IMR-90 (cell line): ENCODE data around the gene SCFD1. TPM values are rescaled to one million over a fixed set of nuclear protein-coding genes. Genes with fewer than 3 reads are reported as not detected.
A peak's percentile ranks its signal among the peaks of the same experiment; 100 is the strongest.

Source experiments
- ATAC-seq: fragments of 200-7000 bp; cut with Tn5 transposase; 2 replicates; pipeline ENCODE4 v1.9.1; 2020; ENCODE audit warnings: low read depth, mild to moderate bottlenecking, moderate library complexity
- BruUV-seq: library from RNA; stranded (reverse); fragments of 400-500 nt; replicated peaks from 2 replicates; lab custom pipeline; 2021; lab: Mats Ljungman, UMichigan
- CTCF ChIA-PET: fragments of 300-600 bp; formaldehyde crosslinking; extraction: SDS; loops from one replicate; lab custom pipeline; 2021; ENCODE audit warnings: antibody characterized with exemption; lab: Yijun Ruan, JAX
- POLR2A ChIA-PET: fragments of 300-600 bp; sonication (Branson Sonifier 250); formaldehyde crosslinking; loops from one replicate; lab custom pipeline; 2022; ENCODE audit warnings: antibody characterized with exemption; ENCODE audit not compliant: unreplicated experiment; lab: Charles Lee
- DNase-seq: peaks from one replicate; pipeline ENCODE4 v3.0.0; 2013
- H2AFZ ChIP-seq: replicated peaks from 2 replicates; pipeline ENCODE3; 2013; ENCODE audit warnings: low read length, mild to moderate bottlenecking; ENCODE audit not compliant: poor library complexity
- H2AK5ac ChIP-seq: 2 replicates; pipeline ENCODE4 v1.6.1; 2013; ENCODE audit warnings: low read depth, low read length, inconsistent platforms
- H2AK9ac ChIP-seq: replicated peaks from 2 replicates; pipeline ENCODE3; 2013; ENCODE audit warnings: mild to moderate bottlenecking, low read depth, low read length, moderate library complexity; ENCODE audit not compliant: poor library complexity
- H2BK120ac ChIP-seq: 2 replicates; pipeline ENCODE4 v1.6.1; 2013; ENCODE audit warnings: low read depth, low read length, inconsistent platforms
- H2BK15ac ChIP-seq: 3 replicates; pipeline ENCODE4 v1.6.1; 2013; ENCODE audit warnings: low read depth, low read length, inconsistent platforms
- H2BK20ac ChIP-seq: 2 replicates; pipeline ENCODE4 v1.6.1; 2013; ENCODE audit warnings: low read depth, mild to moderate bottlenecking, inconsistent platforms, low read length, moderate library complexity
- H2BK5ac ChIP-seq: 2 replicates; pipeline ENCODE4 v1.6.1; 2013; ENCODE audit warnings: mild to moderate bottlenecking, low read depth, low read length, inconsistent platforms; ENCODE audit not compliant: poor library complexity, severe bottlenecking
- H3K14ac ChIP-seq: replicated peaks from 2 replicates; pipeline ENCODE4 v1.6.1; 2013; ENCODE audit warnings: low read depth, low read length, inconsistent platforms
- H3K18ac ChIP-seq: 2 replicates; pipeline ENCODE4 v1.6.1; 2013; ENCODE audit warnings: low read depth, low read length, control low read depth
- H3K23ac ChIP-seq: 2 replicates; pipeline ENCODE4 v1.6.1; 2013; ENCODE audit warnings: low read depth, low read length, inconsistent platforms
- H3K27ac ChIP-seq: 2 replicates; pipeline ENCODE4 v1.5.1; 2013; ENCODE audit warnings: mild to moderate bottlenecking, control low read depth, low read length; ENCODE audit not compliant: insufficient read depth
- H3K27me3 ChIP-seq: 2 replicates; pipeline ENCODE4 v1.6.1; 2013; ENCODE audit warnings: low read length; ENCODE audit not compliant: control insufficient read depth, insufficient read depth
- H3K36me3 ChIP-seq: 2 replicates; pipeline ENCODE4 v1.6.1; 2013; ENCODE audit warnings: low read length, mixed read lengths; ENCODE audit not compliant: control insufficient read depth, insufficient read depth
- H3K4ac ChIP-seq: 2 replicates; pipeline ENCODE4 v1.6.1; 2013; ENCODE audit warnings: low read depth, low read length, inconsistent platforms
- H3K4me1 ChIP-seq: 2 replicates; pipeline ENCODE4 v1.6.1; 2013; ENCODE audit warnings: low read length, mixed read lengths; ENCODE audit not compliant: control insufficient read depth, insufficient read depth
- H3K4me2 ChIP-seq: 2 replicates; pipeline ENCODE4 v1.6.1; 2013; ENCODE audit warnings: low read depth, mild to moderate bottlenecking, control low read depth, low read length, moderate library complexity
- H3K4me3 ChIP-seq: 2 replicates; pipeline ENCODE4 v1.5.1; 2013; ENCODE audit warnings: low read depth, mild to moderate bottlenecking, control low read depth, low read length, moderate library complexity; ENCODE audit not compliant: insufficient read depth
- H3K56ac ChIP-seq: 2 replicates; pipeline ENCODE4 v1.6.1; 2013; ENCODE audit warnings: low read length, inconsistent platforms; ENCODE audit not compliant: insufficient read depth; ENCODE audit errors: extremely low read depth
- H3K79me1 ChIP-seq, 2 experiments: 2 replicates each; pipeline ENCODE4 v1.6.1; 2013; ENCODE audit warnings: low read length in 2 of 2, inconsistent platforms in 1 of 2, low read depth in 1 of 2
- H3K9ac ChIP-seq: 2 replicates; pipeline ENCODE4 v1.6.1; 2013; ENCODE audit warnings: low read depth, low read length, control low read depth
- H3K9me1 ChIP-seq: 2 replicates; pipeline ENCODE4 v1.6.1; 2013; ENCODE audit warnings: low read length, inconsistent platforms; ENCODE audit not compliant: insufficient read depth
- H3K9me3 ChIP-seq: 2 replicates; pipeline ENCODE4 v1.6.1; 2013; ENCODE audit warnings: low read length; ENCODE audit not compliant: control insufficient read depth, insufficient read depth
- H4K20me1 ChIP-seq: 2 replicates; pipeline ENCODE4 v1.6.1; 2013; ENCODE audit warnings: low read length, inconsistent platforms; ENCODE audit not compliant: insufficient read depth
- H4K5ac ChIP-seq: 2 replicates; pipeline ENCODE4 v1.6.1; 2013; ENCODE audit warnings: mild to moderate bottlenecking, low read depth, low read length, control low read depth
- H4K8ac ChIP-seq, 2 experiments: 2 replicates each; pipeline ENCODE4 v1.6.1; 2013; ENCODE audit warnings: low read depth in 2 of 2, low read length in 2 of 2, control low read depth in 1 of 2, inconsistent platforms in 1 of 2
- H4K91ac ChIP-seq: 2 replicates; pipeline ENCODE4 v1.6.1; 2013; ENCODE audit warnings: low read depth, low read length, inconsistent platforms; ENCODE audit not compliant: insufficient read depth
- BHLHE40 ChIP-seq: fragments of 150-350 bp; IDR thresholded peaks from 2 replicates; pipeline ENCODE4 v1.6.1; 2016; ENCODE audit warnings: mild to moderate bottlenecking, low read depth, low read length
- CEBPB ChIP-seq: IDR thresholded peaks from 2 replicates; pipeline ENCODE4 v1.6.1; 2012; ENCODE audit warnings: low read depth, low read length, improper control_type of control experiment
- CHD1 ChIP-seq: IDR thresholded peaks from 2 replicates; pipeline ENCODE4 v1.6.1; 2012; ENCODE audit warnings: low read depth, low read length, improper control_type of control experiment
- FOS ChIP-seq: fragments of 150-350 bp; IDR thresholded peaks from 2 replicates; pipeline ENCODE4 v1.6.1; 2016; ENCODE audit warnings: low read depth, low read length
- RAD21 ChIP-seq: IDR thresholded peaks from 2 replicates; pipeline ENCODE4 v1.6.1; 2012; ENCODE audit warnings: low read length, improper control_type of control experiment
- SMC3 ChIP-seq: fragments of 150-350 bp; IDR thresholded peaks from 2 replicates; pipeline ENCODE4 v1.6.1; 2016; ENCODE audit warnings: low read depth, mild to moderate bottlenecking, antibody characterized with exemption, low read length, moderate library complexity
- WGBS, 2 experiments: methylation state at CpG; one replicate each; pipeline versions ENCODE4 v1.1.5 to v1.1.7; 2013; ENCODE audit warnings: missing lambda C conversion rate in 2 of 2; ENCODE audit not compliant: insufficient read length in 1 of 2; ENCODE audit errors: extremely low coverage in 2 of 2; 5-methylcytosine and 5-hydroxymethylcytosine counted together
- dilution Hi-C: fragments of 300-500 bp; cut with HindIII; formaldehyde crosslinking; loops from one replicate; pipeline ENCODE4 v1.14.3; 2018; ENCODE audit warnings: low sequenced_read_pairs; ENCODE audit not compliant: unreplicated experiment
- in situ Hi-C: fragments of 300-500 bp; cut with MboI; formaldehyde crosslinking; loops from 3 replicates; pipeline ENCODE4 v1.14.3; 2019; ENCODE audit warnings: low sequenced_read_pairs, inconsistent platforms, mixed read lengths
- intact Hi-C: fragments of 100-400 bp; cut with micrococcal nuclease; formaldehyde crosslinking; loops from 2 replicates; pipeline ENCODE4 v1.10.0; 2022
- polyA plus RNA-seq, 3 experiments: library from polyadenylated mRNA; depleted of rRNA; stranded (reverse); fragments of >200 nt; gene quantifications; 2 replicates each; pipeline ENCODE4 v1.2.3, GENCODE V29; 2012; ENCODE audit warnings: low replicate concordance in 1 of 3
- total RNA-seq: library from RNA; depleted of rRNA; stranded (reverse); fragments of >200 nt; gene quantifications from 2 replicates; pipeline ENCODE4 v1.2.3, GENCODE V29; 2012
- TF ChIP-seq, protein P1 (sequence below): conservative IDR thresholded peaks from 2 replicates; pipeline ENCODE4 v1.5.1; 2012; ENCODE audit warnings: mild to moderate bottlenecking, low read depth, low read length, improper control_type of control experiment

Gene SCFD1
- total and polyA plus RNA-seq, 2 of the 4 experiments (the other 2 are of a cell fraction) = 51.4 to 74.0 TPM

DNA sequence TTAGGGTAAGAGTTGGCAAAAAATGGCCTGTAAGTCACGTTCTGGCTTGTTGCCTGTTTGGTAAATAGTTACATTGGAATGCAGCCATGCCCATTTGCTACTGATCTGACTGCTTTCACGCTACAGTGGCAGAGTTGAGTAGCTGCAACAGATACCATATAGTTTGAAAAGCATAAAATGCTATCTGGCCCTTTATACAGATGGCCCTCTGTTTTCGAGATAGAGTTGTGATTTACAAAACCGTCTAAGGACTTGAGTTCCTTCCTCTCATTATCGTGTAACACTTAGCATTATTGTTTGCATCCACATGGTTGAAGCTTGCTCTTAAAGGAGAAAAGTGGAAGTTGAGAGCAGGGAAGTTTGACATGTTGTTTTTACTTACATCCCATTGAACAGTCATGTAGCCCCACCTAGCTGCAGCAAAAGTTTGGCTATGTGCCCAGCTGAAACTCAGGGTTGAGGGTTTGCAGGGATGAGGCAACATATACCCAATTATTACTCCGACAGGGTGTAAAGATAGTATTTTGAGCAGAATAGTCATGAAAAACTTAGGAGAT, 11.3 kb upstream of the SCFD1 start:
- 0 out of 2 replicates have a peak overlapping the region, but pooled peaks have one; percentile 38 for H3K14ac ChIP-seq
- H3K4me3 ChIP-seq = no peak overlapping the region
- TF ChIP-seq SMC3 (peak; percentile 34; the same call in 1 of the 2 replicates), BHLHE40 (peak; percentile 71; the same call in 1 of the 2 replicates), FOS (no peak), RAD21 (peak; percentile 66), CHD1 (no peak), CEBPB (peak; percentile 63; the same call in 1 of the 2 replicates)
- TF ChIP-seq, protein P1, sequence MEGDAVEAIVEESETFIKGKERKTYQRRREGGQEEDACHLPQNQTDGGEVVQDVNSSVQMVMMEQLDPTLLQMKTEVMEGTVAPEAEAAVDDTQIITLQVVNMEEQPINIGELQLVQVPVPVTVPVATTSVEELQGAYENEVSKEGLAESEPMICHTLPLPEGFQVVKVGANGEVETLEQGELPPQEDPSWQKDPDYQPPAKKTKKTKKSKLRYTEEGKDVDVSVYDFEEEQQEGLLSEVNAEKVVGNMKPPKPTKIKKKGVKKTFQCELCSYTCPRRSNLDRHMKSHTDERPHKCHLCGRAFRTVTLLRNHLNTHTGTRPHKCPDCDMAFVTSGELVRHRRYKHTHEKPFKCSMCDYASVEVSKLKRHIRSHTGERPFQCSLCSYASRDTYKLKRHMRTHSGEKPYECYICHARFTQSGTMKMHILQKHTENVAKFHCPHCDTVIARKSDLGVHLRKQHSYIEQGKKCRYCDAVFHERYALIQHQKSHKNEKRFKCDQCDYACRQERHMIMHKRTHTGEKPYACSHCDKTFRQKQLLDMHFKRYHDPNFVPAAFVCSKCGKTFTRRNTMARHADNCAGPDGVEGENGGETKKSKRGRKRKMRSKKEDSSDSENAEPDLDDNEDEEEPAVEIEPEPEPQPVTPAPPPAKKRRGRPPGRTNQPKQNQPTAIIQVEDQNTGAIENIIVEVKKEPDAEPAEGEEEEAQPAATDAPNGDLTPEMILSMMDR = peak; percentile 53
- no peak overlapping the region for H3K4ac ChIP-seq
- dilution Hi-C loops = no loop called here
- H3K56ac ChIP-seq = no peak overlapping the region
- H2AFZ ChIP-seq = no peak overlapping the region
- no peak overlapping the region for H4K91ac ChIP-seq
- H3K9me1 ChIP-seq = peaks cover 8% of the 10 kb centered on the region
- CTCF ChIA-PET = interaction anchor here (0.6 to 1.2 kb wide), 4 partner anchors 9 to 239 kb away, joined by 3 read pairs; no protein-coding TSS in a partner anchor
- no peak overlapping the region for H3K9ac ChIP-seq
- WGBS, 2 experiments = 0% methylated on average over 1 of the region's 6 CpGs; no CpG with 5 or more reads in 1 of the 2 experiments
- H2BK15ac ChIP-seq = no peak overlapping the region
- H4K5ac ChIP-seq = no peak overlapping the region
- H3K23ac ChIP-seq = no peak overlapping the region; the same call in 1 of the 2 replicates
- BruUV-seq = no TSS peak
- no peaks in the 10 kb centered on the region for H3K9me3 ChIP-seq
- ATAC-seq (peak; percentile 56), DNase-seq (peak; percentile 81)
- H2BK5ac ChIP-seq = peak overlapping the region; percentile 50
- H3K27ac ChIP-seq = no peak overlapping the region
- peaks cover 12 to 23% of the 10 kb centered on the region in 2 experiments for H3K79me1 ChIP-seq
- POLR2A ChIA-PET = no interaction called here
- H3K27me3 ChIP-seq = no peaks in the 10 kb centered on the region
- H4K20me1 ChIP-seq = no peaks in the 10 kb centered on the region; the same call in 1 of the 2 replicates
- in situ Hi-C loops = no loop called here
- no peak overlapping the region for H3K18ac ChIP-seq
- no peak overlapping the region for H2BK120ac ChIP-seq
- H3K36me3 ChIP-seq = peaks cover 2% of the 10 kb centered on the region
- intact Hi-C loops = loop anchor here (1.0 to 2.0 kb wide), 2 partner anchors 89 to 236 kb away; no protein-coding TSS in a partner anchor
- peak overlapping the region in 1 of 2 experiments; percentile 49; a peak in 1 of 4 replicates for H4K8ac ChIP-seq
- no peak overlapping the region for H2BK20ac ChIP-seq
- H3K4me2 ChIP-seq = peak overlapping the region; percentile 3; the same call in 1 of the 2 replicates
- no peak overlapping the region for H2AK9ac ChIP-seq
- no peaks in the 10 kb centered on the region for H3K4me1 ChIP-seq
- no peak overlapping the region for H2AK5ac ChIP-seq
